ENCODE measurements around the gene ARHGAP15.

The ARHGAP15 gene

DNA sequence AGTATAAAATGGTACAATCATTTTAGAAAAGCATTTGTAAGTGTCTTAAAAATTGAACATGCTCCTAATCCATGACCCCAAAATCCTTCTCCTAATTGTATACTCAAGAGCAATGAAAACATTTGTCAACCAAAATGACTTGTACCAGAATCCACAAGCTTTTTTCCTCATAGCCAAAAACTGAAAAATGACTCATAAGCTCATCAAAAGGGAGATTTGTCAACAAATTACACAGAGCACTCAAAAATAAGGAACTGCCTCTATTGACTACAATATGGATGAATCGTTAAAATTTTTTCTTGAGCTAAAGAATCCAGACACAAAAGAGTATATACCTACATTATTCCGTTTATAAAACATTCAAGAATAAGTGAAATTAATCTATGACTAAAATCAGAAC, 544.8 kb downstream of the ARHGAP15 start:
- FAIRE-seq = no peak

DNA sequence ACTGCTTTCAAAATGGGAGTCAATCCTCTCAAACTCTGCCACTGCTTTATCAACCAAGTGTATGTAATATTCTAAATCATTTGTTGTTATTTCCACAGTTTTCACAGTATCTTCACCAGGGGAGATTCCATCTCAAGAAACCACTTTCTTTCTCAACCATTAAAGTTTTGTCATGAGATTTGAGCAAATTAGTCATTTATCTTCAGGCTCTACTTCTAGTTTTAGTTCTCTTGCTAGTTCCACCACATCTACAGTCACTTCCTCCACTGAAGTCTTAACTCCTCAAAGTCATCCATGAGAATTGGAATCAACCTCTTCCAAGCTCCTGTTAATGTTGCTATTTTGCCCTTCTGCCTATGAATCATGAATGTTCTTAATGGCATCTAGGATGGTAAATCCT, 545.8 kb downstream of the ARHGAP15 start:
- FAIRE-seq = no peak

DNA sequence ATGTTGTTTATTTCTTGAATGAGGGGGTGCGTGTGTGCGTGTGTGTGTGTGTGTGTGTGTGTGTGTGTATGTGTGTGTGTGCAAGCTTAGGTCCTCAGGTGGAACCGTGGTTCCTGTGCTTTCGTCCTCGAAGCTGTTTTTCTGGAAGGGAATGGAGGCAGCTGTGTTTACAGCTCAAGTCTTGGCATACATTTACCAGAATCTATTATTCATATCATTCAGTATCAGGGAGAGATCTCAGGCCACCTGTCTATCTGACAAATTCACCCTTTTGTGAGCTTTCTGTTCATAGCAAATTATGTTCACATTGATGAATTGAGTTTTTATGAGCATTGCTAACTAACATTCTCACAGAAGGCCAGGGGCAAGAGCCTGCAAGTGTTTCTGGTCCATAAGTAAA, 550.4 kb downstream of the ARHGAP15 start:
- FAIRE-seq = no peak

GRCh38 chr2:143680885-143681405, 551.7 kb downstream of the ARHGAP15 start:
- no peak for FAIRE-seq

DNA sequence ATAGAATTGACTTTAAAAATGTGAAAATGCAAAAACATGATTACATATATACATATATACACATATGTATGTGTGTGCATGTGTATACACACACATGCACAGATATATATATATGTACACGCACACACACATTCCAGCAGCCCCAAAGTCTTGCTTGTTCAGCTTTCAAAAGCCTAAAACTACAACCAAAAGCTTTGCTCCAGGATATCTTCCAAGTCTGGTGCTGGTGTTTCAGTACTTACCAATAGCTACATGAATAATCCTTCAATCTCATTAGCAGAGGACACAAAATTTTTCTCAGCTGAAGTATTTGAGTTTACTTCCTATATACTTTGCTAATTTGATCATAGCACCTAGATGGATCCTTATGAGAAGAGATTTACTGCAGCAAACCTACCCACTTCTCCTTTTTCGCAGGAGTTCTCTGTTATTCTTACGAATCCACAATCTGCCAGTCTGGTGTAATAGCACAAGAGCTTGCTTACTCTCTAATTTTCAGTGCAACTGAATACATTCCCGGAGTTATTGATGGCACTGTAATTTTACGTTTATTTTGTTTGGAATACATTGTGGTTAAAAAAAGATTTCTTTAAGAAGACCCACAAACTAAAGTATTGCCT, 553.3 kb downstream of the ARHGAP15 start:
- FAIRE-seq = no peak

- no peak for FAIRE-seq
Measured at GRCh38 chr2:143683977-143684376, 554.8 kb downstream of the ARHGAP15 start.

- FAIRE-seq = no peak
Measured at GRCh38 chr2:143684551-143685320, 555.5 kb downstream of the ARHGAP15 start.

GRCh38 chr2:143685421-143686078, 556.3 kb downstream of the ARHGAP15 start:
- no peak for FAIRE-seq

DNA sequence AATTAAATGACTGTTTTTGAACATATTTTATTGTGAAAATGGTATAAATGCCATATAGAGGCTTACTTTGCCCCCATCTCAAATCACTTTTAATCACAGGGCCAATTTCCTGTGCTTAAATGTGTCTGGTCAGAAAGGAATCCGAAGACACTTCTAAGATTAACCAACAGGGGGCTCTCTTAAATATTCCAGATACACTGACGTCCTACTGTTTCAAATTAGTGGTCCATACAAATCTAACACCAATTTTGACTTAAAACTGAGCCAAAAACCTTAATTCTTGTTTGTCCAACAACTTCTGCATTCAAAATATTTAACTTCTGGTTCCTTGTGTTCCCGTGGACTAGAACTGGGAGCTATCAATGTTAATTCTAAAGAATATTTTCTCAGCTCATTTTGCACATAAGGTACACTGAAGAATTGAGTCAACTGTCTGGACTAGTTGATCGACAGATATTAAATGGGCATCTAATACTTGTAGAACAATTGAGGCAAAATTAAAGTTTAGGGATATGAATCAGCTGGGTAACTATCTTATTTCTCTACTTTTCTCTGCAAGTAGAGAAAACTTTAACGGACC, 557.5 kb downstream of the ARHGAP15 start:
- FAIRE-seq = no peak

DNA sequence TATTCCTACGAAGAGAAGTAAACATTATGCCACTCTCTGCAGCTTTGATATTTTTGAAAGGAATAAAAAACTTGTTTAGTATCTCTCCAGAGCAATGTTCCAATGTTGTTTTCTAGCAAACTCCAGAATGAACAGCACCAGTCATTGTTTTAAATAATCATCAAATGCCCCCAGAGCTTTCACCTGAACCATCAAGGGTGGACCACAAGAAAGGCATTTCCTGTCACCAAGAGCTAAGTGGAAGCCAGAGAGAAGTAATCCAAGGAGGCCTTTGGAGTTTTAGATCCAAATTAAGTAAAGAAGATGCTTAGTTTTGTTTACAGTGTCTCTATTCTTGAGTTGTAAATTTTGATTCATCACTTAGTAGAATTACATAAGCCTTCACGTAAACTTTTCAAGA, 559.0 kb downstream of the ARHGAP15 start:
- no peak for FAIRE-seq

DNA sequence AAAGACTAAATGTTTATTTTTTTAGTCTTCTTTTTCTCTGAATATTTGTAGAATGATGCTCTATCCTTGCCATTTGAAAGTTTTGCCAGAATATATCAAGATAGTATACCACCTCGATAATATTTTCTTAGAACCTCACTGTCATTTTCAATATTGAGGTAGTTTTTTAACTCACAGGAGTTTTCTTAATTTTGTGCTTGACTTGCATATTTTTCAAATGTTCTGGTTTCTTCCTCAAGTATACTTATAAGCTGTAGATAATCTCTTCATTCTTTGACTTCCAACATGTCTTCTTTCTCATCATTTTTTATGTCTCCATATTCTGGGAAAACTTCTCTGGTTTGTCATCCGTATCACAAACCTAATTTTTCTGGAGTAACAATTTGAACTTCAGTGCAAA, 559.6 kb downstream of the ARHGAP15 start:
- no peak for FAIRE-seq

DNA sequence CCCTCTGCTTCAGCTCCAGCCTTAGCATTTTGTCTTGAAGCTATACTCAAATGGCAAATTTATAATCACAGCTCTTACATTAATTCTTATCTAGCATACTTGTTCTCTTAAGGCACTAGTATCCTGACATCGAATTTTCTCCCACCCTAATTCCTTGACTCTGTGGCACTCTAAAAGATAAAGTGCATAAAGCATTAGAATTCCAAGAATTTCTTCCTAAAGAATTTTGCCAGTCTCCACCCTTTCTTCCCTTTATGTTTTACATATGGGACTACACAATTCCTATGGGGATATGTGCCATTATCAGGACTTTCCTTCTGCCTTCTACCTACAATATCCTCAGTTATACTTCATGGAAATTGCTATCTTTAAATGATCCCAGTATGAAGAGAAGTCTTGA, 560.3 kb downstream of the ARHGAP15 start:
- FAIRE-seq = no peak

DNA sequence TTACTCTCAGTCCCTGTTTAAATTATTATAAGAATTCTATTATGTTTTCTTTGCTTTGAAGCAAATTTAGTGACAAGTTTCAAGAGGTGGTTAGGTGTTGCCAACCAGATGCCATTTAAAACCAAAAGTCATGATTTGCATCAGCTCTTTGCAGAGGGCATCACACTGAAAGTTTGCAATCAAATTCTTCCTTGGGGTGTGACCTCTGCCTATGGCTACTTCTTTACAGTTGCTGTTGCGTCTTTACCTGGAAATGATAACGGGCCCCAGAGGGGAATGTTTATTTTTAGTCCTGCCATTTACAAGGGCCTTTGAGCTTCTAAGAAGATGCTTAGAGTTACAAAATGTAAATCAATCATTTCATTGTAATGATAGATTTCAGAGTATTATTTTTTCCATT, 561.0 kb downstream of the ARHGAP15 start:
- no peak for FAIRE-seq

DNA sequence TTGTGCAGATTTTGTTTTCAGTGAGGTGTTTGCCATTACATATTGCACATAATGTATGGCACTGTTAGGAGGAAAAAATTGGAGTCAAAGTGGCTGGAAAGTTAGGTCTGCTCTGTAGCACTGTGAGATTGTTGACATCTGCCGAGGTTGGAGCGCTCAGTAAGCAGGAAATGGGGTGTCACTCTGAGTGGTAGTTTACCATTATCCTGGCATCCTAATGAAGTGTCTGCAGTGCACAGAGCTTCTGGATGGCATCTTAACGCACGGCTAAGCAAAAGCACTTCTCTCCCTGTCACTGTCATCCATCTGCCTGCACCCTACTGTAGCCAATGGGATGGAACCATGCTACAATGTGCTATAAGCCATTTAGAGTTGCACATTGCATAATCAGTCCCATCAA, 561.9 kb downstream of the ARHGAP15 start:
- no peak for FAIRE-seq

DNA sequence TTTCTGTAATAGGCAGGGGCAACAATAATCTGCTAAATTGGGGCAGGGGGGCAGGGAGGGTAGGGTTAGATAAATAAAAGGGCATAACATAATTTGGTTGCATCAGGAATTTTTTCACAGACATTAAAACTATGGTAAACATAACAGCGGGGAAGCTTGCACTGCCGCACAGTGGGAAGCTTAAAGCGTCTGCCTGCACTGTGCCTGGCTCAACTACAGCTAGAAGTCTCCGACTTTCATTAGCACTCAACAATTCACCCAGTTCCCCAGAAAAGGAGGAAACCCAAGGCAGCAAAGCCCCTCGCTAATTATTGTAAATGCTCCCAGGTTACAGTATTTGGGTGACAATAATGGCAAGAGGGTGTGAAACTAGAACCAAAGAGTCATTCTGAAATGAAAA, 562.9 kb downstream of the ARHGAP15 start:
- no peak for FAIRE-seq

DNA sequence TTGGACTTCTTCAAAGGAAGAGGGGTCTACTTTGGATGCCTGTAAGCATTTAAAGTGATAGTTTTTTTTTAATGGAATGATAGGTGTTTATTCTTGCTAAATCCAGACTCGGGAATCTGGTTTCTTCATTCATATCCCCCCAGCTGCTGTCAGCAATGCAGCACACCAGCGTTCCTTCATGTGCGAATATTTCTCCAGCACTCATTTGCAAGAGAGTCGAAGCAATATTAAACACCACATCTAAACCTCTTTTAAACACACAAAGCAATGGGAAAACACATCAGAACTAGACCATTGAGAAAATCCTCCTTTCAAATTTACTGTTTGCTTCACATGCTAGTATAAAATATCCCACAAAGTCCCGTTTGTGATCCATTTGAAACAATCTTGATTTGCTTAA, 563.7 kb downstream of the ARHGAP15 start:
- FAIRE-seq = no peak

DNA sequence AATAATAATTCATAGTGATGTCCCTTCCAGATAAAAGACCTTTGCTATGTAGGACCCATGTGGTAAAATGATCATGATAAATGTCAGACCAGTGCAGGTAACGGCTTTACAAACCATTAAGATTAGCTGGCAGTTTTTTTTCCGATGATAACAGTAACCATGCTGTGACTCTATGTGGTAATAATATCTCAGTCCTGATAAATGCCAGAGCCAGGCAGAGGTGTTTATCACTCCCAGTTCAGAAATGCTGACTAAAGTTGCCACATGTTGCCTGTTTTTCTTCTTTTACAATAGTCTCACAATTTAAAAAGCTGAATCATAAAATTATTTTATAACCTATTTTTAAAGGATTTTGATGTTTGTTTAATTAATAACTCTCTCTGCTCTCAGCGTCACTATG, 565.1 kb downstream of the ARHGAP15 start:
- no peak for FAIRE-seq

- FAIRE-seq = no peak
Measured at GRCh38 chr2:143696651-143697050, 567.4 kb downstream of the ARHGAP15 start.

DNA sequence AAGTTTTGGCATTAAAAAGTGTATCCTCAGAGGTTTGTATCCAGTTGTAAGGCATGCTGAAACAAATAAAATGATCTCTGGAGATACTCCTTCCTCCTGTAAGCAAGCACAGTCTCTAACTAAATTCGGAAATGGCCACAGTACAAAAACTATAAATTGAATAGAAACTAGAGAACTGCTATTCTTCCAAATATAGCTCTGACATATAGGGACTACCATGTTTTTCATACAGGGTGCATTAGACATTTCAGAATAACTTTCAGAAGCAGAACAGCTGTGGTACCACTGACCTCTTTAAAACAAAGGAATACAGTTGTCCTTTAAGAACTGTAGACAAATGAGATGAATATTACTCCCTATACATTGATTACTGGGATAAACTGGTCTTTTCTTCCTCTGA, 568.5 kb downstream of the ARHGAP15 start:
- FAIRE-seq = no peak

DNA sequence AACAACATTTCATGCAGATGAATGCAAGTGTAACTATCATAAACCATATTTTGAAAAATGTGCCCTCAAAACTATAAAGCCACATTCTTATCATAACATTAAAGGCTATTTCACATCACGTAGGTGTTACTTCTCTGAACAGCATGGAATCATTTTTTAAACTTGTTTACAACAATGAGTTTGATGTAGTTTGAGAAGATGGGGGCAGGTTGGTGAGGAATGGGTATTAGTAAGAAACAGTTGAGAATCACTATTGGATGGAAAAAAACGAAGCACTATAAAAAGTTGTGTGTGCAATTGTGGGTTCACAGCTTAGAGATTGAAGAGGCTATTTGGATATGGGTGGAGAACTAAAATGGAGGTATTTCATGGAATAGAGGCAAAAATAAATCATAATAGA, 569.1 kb downstream of the ARHGAP15 start:
- FAIRE-seq = no peak

DNA sequence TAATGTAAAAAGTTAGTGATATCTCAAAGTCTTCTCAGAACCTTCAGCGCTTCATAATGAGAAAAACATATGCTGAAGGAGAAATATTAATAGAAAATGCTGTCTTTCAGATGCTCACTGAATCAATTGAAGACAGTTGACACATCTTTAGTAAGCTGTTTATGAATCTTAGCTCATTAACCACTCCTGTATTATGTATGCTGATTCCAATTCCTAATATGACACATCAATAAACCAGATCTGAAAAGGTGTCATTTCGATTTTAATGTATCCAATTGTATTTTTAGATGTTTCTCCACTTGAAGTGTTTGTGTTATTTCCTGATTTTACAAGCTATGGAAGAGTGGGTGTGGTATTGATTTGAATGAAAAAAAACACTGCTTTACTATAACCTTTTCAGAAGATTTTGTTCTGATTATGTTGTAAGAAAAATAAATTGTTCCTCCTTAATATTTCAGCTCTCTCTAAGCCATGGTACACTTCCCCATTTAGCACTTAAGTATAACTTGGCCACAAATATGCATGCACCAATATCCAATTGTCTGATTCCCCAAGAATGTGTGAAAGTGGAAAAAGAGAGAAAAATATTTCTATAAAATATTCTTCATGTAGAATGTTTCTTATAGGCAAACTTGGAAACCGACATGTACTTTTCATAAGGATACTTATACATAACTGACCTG, 569.8 kb downstream of the ARHGAP15 start:
- FAIRE-seq = no peak

- FAIRE-seq = no peak
Measured at GRCh38 chr2:143700865-143701264, 571.6 kb downstream of the ARHGAP15 start.

DNA sequence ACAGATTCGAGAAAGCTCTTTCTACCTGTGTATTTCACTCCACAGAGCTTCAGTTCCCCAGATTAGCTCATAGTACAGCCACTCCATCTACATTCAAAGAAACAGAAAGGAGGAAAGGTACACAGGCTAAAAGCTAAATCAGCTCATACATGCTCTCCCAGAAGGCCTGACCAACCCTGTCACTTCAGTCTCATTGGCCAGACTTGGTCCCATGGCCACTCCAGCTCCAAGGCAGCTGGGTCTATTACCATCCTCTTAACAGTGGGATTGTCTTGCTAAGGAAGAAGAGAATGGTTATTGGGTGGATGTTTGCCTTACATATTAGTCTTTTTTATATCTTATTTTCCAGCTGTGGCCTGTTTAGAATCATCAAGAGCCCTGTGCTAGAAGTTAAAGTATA, 572.6 kb downstream of the ARHGAP15 start:
- no peak for FAIRE-seq
